ENCODE measurements around the gene SLC16A11.
"Not testable (repeated sequence)": the region's sequence is repeated elsewhere in the genome, so short reads cannot be mapped to it uniquely, and the experiment has no call there.

SLC16A11 gene

DNA sequence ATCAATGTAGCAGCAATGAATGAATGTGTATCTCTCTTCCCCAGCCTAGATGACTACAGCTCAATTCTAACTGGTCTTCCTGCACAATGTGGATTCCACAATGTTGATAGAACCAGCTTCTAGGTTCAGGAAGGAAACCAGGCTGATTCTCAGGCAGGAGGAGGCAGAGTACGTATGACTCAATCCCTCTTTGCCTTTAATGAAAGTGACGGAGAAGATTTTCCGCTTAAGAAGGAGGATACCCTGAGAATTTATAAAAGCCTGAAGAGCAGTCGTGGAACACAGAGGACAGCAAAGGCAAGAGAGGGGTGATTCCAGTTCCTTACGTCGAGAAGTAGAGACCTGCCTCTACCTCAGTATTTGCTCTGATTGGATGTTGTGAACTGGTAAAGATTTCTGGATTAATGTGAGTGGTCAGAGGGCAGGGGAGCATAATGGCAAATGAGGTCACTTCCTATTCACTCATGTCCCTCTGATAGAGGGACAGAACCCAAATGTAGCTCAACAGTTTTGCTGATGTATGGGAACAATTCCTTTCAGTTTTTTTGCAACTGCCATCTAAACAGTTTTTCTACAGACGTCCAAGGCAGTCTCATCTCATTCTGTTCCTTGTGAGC is 15.0 kb upstream of the SLC16A11 start:
- no peak for DNase-seq (ENCODE audit: low read depth in 4 of 4, low spot score in 1 of 4)

DNA sequence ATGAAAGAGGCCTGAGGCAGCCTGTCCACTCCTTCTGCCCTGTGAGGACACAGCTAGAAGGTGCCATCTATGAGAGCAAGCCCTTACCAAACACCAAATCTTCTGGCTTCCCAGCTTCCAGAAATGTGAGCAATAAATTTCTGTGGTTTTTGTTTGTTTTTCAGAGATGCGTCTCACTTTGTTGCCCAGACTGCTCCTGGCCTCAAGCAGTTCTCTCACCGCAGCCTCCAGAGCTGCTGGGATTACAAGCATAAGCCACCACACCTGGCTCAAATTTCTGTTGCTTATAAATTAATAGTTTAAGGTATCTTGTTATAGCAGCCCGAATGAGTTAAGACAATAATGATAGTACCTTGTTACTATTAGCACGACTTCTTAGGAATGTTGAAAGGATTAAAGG is 12.5 kb upstream of the SLC16A11 start:
- DNase-seq (ENCODE audit: low read depth in 4 of 4, low spot score in 1 of 4), result no peak

DNA sequence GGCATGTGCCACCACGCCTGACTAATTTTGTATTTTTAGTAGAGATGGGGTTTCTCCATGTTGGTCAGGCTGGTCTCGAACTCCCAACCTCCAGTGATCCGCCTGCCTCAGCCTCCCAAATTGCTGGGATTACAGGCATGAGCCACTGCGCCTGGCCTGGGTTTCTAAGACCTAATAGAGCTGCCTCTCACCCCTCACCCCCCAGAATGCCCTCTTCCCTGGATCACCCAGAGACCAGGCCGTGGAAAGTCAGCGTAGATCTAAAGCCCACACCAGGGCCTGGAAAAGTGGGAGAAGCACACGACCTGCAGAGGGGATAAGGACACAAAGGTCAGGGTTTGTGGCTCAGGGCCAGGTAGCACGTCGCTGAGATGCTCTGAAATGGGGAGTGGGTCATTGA is 6.7 kb upstream of the SLC16A11 start:
- not testable (repeated sequence) for DNase-seq (ENCODE audit: low read depth in 4 of 4, low spot score in 1 of 4)

DNA sequence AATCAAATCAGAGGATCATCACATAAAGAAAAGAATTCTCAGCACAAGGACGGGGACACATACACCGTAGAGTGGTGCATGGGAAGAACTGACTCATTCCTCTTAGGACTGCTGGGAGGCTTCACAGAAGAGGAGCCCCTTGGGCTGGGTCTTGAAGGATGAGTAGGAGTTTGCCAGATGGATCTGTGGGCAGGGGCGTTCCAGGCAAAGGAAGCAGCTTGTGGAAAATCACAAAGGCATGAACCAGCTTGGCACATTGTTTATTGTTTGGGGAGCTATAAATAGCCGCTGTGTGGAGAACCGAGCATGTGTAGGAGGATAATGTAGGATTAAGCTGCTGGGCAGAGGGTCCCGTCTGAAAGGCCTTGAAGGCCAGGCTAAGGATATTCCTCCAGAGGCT is 5.1 kb upstream of the SLC16A11 start:
- DNase-seq (ENCODE audit: low read depth in 4 of 4, low spot score in 1 of 4), result no peak

DNA sequence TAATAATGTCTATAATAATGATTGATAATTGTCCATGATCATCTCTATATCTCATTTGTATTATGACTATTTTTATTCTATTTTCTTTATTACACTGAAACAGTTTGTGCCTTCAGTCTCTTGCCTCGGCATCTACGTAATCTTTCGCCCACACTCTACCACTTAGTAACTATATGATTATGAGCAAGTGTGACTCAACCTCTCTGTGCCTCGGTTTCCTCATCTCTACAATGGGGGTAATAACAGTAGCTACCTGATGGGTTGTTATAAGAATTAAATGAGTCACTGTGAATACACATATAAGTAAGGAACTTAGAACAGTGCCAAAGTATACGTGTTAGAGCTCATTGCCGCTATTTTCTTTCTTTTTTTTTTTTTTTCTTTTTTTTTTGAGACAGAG is 3.7 kb upstream of the SLC16A11 start:
- DNase-seq (ENCODE audit: low read depth in 4 of 4, low spot score in 1 of 4), result no peak

DNA sequence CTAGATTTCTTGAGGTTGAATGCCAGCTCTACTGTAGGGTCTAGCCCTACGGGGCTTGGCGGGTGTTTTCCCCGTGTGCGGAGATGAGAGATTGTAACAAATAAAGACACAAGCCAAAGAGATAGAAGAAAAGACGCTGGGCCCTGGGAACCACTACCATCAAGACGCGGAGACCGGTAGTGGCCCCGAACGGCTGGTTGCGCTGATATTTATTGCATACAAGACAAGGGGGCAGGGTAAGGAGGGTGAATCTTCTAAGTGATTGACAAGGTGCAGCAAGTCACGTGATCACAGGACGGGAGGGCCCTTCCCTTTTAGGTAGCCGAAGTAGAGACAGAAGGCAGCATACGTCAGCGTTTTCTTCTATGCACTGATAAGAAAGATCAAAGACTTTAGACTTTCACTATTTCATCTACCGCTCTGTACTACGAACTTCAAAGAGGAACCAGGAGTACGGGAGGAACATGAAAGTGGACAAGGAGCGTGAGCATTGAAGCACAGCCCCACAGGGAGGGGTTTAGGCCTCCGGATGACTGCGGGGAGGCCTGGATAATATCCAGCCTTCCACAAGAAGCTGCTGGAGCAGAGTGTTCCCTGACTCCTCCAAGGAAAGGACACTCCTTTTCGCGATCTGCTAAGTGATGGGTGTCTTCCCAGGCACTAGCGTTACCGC is 3.0 kb upstream of the SLC16A11 start:
- DNase-seq (ENCODE audit: low read depth in 4 of 4, low spot score in 1 of 4), result peak in 2 of 4 experiments; percentile 44 to 63

DNA sequence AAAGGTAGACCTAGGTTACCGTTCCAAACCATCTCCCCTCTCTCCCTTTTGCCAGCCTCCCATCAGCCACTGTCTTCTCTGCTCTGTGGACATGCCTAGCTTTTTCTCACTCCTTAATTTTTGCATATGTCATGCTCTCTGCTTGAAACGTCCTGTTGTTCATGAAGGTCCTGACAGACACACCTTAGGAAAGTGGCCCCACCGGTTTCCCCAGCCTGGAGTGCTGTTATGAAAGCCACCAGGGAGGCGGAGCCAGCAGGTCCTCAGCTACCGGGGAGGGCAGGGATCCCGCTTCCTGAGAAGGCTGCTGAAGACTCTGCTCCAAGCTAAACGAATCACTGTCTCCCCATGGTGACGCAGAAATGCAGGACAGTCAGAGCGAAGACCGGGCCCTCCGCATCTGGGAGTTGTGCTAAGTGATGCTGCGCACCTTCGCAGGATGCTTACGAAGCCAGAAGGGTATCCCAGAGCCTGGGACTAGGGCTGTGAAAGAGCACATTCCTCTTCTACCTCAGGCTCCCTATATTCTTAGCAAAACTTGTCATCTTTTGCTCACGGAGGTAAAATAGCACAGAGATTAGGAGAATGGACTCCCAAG is 2.3 kb upstream of the SLC16A11 start:
- DNase-seq (ENCODE audit: low read depth in 4 of 4, low spot score in 1 of 4), result no peak

DNA sequence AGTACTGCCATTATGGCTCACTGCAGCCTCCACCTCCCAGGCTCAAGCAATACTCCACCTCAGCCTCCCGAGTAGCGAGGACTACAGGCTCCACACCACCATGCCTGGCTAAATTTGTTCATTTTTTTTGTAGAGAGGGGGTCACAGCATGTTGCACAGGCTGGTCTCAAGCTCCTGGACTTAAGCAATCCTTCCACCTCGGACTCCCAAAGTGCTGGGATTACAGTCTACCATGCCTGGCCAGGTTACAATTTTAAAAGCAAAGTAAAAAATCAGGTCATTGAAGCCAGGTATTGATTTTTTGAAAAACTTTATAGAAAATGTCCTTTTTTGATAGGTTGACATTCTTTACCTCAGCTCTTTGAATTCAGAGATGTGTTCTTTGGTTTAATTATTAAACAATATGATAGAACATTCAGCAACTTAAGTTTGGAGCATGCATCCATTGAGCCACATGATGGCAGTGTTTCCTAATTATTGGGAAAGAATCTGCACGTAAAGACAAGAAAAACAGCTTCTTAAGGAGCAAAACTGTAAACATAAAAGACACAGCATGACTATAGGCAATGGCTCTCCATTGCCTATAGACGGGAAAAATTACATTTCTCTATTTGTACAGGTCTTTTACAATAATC is 1.7 kb upstream of the SLC16A11 start:
- no peak for DNase-seq (ENCODE audit: low read depth in 4 of 4, low spot score in 1 of 4)

DNA sequence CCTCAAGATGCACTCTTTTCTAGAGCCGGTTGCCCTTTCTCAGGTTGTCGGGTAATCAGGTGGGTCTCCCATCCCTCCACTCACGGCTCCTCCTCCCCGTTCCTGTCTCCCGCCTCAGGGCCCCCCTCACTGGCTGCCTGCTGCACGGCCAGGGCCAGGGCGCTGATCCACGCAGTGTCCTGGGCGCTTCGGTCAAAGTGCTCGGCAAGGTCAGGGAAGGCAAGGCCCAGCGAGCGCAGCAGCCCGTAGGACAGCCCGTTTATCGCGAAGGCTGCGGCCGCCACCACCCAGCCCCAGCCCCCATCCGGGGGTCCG is 753 bp downstream of the SLC16A11 start:
- DNase-seq (ENCODE audit: low read depth in 4 of 4, low spot score in 1 of 4), result no peak

DNA sequence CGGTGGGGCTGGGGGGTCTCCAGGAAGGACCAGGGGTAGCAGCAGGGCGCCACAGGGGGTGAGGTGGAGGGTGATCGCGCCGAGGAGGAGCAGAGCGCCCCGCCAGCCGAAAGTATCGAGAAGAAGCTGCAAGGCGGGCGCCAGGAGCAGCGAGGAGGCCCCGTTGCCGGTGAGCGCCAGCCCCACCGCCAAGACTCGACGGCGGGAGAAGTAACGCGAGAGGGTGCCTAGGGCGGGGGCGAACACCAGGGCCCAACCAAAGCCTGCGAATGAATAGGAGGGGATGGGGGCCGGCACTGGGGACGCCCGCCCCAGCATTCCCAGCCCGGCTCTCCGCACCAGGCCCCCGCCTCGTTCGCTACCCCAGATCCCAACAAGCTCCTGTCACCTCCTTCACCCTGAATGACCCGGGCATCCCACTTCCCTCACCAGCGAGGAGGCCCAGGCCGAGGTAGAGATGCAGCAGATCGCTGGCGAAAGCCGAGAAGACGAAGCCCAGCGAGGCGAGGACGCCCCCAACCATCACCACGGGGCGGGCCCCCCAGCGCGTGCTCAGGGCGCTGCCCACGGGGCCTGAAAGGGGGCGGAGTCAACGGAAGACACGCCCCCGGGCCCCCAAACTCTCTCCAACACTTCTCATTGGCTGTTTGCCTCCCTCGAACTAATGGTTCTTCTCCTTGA is 1.3 kb downstream of the SLC16A11 start:
- DNase-seq (ENCODE audit: low read depth in 4 of 4, low spot score in 1 of 4), result peak in 1 of 4 experiments; percentile 23

DNA sequence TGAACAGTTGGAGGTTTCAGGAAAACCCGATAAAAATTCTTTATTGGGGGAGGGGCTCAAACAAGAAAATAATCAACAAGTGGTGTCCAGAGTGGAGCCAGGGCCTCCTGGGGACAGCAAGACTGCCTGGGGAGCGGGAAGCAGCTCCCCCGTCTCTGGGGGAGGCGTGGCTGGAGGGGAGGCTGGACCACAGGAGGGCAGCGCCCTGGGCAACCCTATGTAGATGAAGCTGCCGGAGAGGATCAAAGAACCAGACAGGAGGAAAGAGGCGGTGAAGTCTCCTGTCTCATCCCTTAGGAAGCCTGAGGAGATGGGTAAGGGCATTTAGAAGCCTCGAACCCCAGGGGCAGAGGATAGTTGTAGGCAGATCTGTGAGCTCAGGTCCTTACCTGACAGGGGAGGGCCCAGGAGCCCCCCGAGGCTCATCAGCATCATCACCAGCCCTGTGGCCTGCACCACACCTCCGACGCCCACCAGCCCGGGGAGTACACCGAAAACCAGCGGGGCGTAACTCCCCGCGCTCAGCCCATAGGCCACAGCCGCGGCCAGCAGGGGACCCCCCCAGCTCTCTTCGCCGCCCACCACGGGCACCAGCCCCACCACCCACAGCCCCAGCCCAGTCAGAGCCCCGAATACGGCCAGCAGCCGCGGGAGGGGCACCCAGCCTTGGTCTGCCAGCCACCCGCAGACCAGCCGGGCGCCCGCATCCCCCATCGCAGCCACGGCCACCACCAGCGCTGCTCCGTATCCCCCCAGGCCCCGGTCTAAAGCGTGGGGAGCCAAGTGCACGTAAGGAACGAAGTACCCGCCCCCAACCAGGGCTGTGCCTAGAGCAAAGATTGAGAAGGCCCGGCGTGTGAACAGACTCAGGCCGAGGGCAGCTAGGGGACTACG is 2.0 kb downstream of the SLC16A11 start:
- no peak for DNase-seq (ENCODE audit: low read depth in 4 of 4, low spot score in 1 of 4)

DNA sequence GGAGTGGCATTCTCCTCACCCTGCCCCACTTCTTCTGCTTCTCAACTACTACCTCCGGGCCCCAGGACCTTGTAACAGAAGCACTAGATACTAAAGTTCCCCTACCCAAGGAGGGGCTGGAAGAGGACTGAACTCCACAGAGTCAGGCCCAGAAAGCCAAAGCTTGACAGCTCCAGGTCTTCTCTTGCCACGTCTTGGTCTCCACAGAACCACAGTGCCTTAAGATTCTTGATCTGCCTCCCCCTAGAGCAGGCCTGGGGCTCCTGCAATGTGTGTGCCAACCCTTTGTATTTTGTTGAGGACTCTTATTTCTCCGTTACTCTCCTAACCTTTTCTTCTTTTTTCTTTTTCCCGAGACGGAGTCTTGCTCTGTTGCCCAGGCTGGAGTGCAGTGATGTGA is 4.1 kb downstream of the SLC16A11 start:
- DNase-seq (ENCODE audit: low read depth in 4 of 4, low spot score in 1 of 4), result no peak

DNA sequence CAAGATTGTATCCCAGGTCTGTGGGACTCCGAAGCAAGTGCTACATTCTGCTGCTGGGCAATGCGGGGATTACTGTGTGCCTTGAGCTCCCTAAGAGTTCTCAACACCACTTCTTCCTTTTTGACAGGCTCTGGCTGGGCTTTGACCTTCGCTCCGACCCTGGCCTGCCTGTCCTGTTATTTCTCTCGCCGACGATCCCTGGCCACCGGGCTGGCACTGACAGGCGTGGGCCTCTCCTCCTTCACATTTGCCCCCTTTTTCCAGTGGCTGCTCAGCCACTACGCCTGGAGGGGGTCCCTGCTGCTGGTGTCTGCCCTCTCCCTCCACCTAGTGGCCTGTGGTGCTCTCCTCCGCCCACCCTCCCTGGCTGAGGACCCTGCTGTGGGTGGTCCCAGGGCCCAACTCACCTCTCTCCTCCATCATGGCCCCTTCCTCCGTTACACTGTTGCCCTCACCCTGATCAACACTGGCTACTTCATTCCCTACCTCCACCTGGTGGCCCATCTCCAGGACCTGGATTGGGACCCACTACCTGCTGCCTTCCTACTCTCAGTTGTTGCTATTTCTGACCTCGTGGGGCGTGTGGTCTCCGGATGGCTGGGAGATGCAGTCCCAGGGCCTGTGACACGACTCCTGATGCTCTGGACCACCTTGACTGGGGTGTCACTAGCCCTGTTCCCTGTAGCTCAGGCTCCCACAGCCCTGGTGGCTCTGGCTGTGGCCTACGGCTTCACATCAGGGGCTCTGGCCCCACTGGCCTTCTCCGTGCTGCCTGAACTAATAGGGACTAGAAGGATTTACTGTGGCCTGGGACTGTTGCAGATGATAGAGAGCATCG is 5.6 kb downstream of the SLC16A11 start:
- no peak for DNase-seq (ENCODE audit: low read depth in 4 of 4, low spot score in 1 of 4)

DNA sequence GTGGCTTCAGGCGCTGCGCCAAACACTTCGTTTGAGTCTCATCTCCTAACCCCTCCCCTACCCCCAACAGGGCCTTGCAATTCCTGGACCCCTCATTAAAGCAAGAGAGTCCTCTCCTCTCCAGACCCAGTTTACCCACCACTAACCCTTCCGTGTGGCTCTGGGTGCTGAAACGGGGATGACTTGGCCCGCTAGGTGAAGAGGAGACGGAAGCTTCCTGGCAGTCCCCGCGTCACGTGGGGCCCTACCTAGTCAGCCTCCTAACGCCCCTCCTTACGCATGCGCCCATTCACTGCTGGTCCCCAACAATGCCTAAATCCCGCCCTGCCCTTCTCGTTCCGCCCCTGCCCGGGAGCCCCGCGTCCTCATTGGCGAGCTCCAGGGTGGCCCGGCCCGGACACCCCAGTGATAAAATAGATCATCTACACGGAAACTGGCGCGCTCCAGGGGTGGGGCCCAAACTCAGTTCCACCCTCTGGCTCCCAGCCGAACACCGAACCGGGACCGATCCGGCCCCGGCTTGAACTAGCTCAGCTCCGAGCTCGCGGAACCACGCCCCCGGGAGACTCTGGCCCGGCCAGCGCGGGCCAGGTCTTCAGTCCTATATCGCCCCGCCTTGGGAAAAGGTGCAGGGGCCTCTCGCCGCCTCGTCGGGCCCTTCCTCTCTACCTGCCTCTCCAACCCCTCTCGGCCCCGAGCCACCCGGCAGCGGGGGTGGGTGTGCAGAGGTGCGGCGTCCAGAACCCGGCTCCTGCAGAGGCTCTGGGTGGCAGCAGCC is 8.1 kb downstream of the SLC16A11 start, which contains the start of gene SLC16A13:
Gene SLC16A13, plus strand, starts transcription at position 425 of the 778 bp plus-strand sequence. CDS start 368 bp downstream, outside the sequence.
- DNase-seq (ENCODE audit: low read depth in 4 of 4, low spot score in 1 of 4), result peak; percentile 93 to 99 (median 96)

DNA sequence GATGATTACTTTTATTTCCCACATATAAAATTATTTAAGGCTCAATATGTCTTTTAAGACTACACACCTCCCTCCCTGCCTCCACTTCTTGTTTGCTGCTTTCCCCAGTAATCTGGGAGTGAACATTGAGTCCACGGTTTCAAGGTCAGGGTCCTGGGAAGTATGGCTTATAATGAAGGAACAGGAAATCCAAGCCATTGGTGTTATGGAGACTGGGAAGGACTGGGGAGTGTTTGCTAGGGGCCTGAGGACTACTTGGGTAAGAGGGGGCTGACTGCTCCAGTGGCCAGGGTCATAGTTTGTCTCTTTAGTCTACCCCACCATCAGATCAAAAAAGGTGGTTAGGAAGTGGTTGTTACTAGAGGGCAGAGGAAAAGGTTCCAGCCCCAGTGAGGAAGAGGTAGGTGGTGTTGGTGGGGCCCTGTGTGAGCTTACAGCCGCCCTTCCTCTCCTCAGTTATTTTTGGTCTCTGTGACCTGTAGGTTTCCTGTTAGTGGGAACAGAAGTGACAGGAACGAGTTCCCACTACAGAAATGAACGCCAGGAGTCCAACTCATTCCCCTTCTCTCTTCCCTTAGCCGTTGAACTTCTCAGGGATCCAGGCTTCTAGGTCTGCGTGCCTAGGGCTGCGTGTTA is 8.8 kb downstream of the SLC16A11 start:
- DNase-seq (ENCODE audit: low read depth in 4 of 4, low spot score in 1 of 4), result no peak

DNA sequence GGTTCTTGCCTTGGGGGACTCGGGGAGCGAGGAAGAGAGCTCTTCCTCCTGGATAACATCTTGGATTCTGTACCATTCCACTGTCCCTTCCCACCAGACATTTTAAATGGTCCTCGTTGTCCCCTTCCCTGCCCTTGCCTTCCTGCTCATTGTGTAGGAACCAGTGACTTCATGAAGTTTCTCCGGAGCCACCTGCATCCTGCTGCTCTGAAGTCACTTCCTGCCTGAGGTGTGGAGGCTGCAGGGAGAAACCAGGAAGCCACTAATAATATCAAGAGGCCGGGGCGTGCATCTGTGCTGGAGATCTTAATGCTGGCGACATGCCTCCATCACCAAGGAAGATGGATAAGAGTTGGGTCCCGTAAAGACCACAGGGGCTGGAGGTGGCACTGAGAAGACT is 14.2 kb downstream of the SLC16A11 start:
- no peak for DNase-seq (ENCODE audit: low read depth in 4 of 4, low spot score in 1 of 4)

DNA sequence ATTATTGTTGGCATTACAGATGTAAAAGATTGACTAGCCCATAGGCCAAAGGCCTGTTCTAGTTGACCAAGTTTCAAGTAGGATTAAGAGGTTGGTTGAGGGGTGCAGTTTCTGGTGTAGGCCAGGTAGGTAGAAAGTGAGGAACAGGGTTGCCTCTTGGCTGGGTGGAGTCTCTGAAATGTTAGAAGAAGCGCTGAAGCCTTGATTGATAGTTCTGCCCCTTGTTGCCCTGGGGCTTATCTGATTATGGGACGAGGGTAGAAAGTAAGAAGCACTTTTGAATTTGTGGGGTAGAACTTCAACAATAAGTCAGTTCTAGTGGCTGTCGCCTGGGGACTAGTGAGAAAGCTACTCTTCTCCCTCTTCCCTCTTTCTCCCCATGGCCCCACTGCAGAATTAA is 14.8 kb downstream of the SLC16A11 start:
- DNase-seq (ENCODE audit: low read depth in 4 of 4, low spot score in 1 of 4), result no peak

DNA sequence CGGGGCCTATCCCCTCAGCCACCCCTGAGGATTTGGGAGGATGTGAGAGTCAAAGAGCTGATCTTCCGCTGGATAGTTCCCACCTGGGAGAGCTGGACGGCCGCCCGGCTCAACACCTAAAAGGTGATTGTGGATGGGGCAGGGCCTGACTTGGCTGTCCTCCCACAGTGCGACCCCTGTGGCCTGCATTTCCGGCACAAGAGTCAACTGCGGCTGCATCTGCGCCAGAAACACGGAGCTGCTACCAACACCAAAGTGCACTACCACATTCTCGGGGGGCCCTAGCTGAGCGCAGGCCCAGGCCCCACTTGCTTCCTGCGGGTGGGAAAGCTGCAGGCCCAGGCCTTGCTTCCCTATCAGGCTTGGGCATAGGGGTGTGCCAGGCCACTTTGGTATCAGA is 16.6 kb downstream of the SLC16A11 start:
- no peak for DNase-seq (ENCODE audit: low read depth in 4 of 4, low spot score in 1 of 4)

Data from stimulated activated CD4-positive, alpha-beta T cell treated with anti-CD3 and anti-CD28 coated beads, Interleukin-1b, Interleukin-23, amount 100 ng/mL, for 24 hours (primary cell).